Measurements from ENCODE around the gene KCNAB1.

DNA sequence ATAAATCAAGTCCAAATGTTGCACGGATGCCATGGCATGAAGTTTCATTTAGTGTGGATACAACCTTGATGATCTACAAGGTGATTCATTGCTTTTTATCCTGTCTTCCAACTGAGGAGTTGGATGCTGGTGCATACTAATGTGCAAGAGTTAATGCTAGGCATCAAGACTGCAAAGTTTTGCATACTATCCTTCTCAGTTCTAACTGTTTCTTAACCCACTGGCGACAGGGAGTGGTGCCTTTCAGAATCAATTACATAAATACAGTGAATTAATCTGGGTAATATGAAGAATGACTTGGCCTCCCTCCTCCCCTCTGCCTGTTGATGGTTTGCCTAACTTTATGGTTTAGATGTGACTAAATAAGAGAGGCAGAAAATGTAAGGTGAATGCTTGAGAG is 43.5 kb downstream of the KCNAB1 start:
- TF ChIP-seq, protein P1, sequence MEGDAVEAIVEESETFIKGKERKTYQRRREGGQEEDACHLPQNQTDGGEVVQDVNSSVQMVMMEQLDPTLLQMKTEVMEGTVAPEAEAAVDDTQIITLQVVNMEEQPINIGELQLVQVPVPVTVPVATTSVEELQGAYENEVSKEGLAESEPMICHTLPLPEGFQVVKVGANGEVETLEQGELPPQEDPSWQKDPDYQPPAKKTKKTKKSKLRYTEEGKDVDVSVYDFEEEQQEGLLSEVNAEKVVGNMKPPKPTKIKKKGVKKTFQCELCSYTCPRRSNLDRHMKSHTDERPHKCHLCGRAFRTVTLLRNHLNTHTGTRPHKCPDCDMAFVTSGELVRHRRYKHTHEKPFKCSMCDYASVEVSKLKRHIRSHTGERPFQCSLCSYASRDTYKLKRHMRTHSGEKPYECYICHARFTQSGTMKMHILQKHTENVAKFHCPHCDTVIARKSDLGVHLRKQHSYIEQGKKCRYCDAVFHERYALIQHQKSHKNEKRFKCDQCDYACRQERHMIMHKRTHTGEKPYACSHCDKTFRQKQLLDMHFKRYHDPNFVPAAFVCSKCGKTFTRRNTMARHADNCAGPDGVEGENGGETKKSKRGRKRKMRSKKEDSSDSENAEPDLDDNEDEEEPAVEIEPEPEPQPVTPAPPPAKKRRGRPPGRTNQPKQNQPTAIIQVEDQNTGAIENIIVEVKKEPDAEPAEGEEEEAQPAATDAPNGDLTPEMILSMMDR (IDR thresholded peaks at IDR 0.05), result no peak
- no peak for TF ChIP-seq POLR2A (IDR thresholded peaks at IDR 0.05)

All from lower leg skin (tissue), 3 donors.